Tibial nerve (tissue), 4 donors: ENCODE results near the gene HMGB2. TPM values are rescaled to one million over a fixed set of nuclear protein-coding genes. Genes with fewer than 3 reads are reported as not detected.
A peak's percentile ranks its signal among the peaks of the same experiment; 100 is the strongest.

Experiments used
- DNase-seq, 2 donors: peaks; one replicate each; pipeline ENCODE4 v3.0.0-alpha.2; 2019; ENCODE audit warnings: low spot score in 2 of 2
- H3K27ac ChIP-seq, 4 donors: fragments of 200-600 bp; sonication (generic) in 3 of 4; one replicate each; pipeline ENCODE4 v1.5.1; 2017 to 2019; ENCODE audit warnings: mild to moderate bottlenecking in 1 of 4
- H3K27me3 ChIP-seq, 2 donors: fragments of 200-600 bp; sonication (generic) in 1 of 2; one replicate each; pipeline versions ENCODE4 v1.5.1 to v1.6.0; 2017 to 2019
- H3K36me3 ChIP-seq, 3 donors: fragments of 200-600 bp; sonication (generic); one replicate each; pipeline ENCODE4 v1.5.1; 2018 to 2019
- H3K4me1 ChIP-seq, 4 donors: fragments of 200-600 bp; sonication (generic) in 3 of 4; one replicate each; pipeline ENCODE4 v1.5.1; 2017 to 2019
- H3K4me3 ChIP-seq, 4 donors: fragments of 200-600 bp; sonication (generic) in 3 of 4; one replicate each; pipeline ENCODE4 v1.5.1; 2017 to 2019; ENCODE audit warnings: mild to moderate bottlenecking in 1 of 4, moderate library complexity in 1 of 4
- H3K9me3 ChIP-seq, 4 donors: fragments of 200-600 bp; sonication (generic) in 3 of 4; one replicate each; pipeline ENCODE4 v1.5.1; 2017 to 2019
- EP300 ChIP-seq, 2 donors: sonication (generic); formaldehyde crosslinking; IDR thresholded peaks; one replicate each; pipeline ENCODE4 v1.6.1; 2017; ENCODE audit warnings: antibody characterized with exemption in 2 of 2, mild to moderate bottlenecking in 1 of 2
- POLR2A ChIP-seq, 2 donors: fragments of 450-650 bp; IDR thresholded peaks; one replicate each; pipeline ENCODE4 v1.6.1; 2017; ENCODE audit warnings: antibody characterized with exemption in 2 of 2, mild to moderate bottlenecking in 2 of 2, moderate library complexity in 2 of 2
- WGBS, 2 donors: methylation state at CpG; one replicate each; pipeline ENCODE4 v1.1.5; 2018; 5-methylcytosine and 5-hydroxymethylcytosine counted together
- total RNA-seq, 4 donors: library from RNA; depleted of rRNA; stranded (reverse); fragments of >200 nt; gene quantifications; one replicate each; pipeline ENCODE4 v1.1.0, GENCODE V29; 2016
- TF ChIP-seq, protein P1 (sequence below), 5 experiments: fragments of 200-600 bp in 3 of 5; fragments of 450-650 bp in 2 of 5; sonication (generic) in 3 of 5; IDR thresholded peaks; one replicate each; pipeline ENCODE4 v1.5.1; 2016 to 2019; ENCODE audit warnings: antibody characterized with exemption in 5 of 5, mild to moderate bottlenecking in 3 of 5, moderate library complexity in 2 of 5

Gene HMGB2
- total RNA-seq, 4 donors from 2014 or later, result 63.3 to 83.4 (median 72.4) TPM

DNA sequence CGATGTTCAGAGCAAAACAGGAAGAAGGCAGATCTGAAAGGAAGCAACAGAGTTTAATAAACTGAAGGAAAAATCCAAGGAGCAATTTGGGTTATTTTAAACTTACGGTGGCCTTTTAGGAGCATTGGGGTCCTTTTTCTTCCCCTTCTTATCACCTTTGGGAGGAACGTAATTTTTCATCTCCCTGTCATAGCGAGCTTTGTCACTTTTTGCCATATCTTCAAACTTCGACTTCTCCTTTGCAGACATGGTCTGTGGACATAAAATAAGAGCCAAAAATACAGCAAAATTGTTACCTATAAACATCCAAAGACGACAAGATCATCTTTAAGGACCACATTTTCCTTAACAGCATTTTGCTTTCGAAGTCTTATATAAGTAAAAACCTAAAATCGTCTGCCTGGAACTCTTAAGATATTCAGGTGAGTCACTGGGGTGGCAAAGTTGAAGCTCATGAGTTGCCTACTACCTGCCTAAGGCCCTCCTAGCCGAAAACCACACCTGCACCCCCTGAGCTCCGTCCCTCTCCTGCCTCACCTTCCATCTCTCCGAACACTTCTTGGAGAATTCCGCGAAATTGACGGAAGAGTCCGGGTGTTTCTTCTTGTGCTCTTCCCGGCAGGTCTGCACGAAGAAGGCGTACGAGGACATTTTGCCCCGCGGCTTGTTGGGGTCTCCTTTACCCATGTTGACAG, 1.0 kb downstream of the HMGB2 start:
- no peak for DNase-seq
- Histone ChIP-seq H3K36me3 (peaks cover 0 to 36% (median 0%) of the 10 kb centered on the region in 3 donors), H3K4me1 (peaks cover 0 to 38% (median 9%) of the 10 kb centered on the region in 4 donors), H3K9me3 (no peaks in the 10 kb centered on the region), H3K27ac (peak overlapping the region; percentile 100), H3K27me3 (no peaks in the 10 kb centered on the region), H3K4me3 (peak overlapping the region; percentile 94 to 97 (median 96))
- WGBS, 2 donors, result 6 to 9% methylated on average over 21 of the region's 21 CpGs
- TF ChIP-seq, protein P1, sequence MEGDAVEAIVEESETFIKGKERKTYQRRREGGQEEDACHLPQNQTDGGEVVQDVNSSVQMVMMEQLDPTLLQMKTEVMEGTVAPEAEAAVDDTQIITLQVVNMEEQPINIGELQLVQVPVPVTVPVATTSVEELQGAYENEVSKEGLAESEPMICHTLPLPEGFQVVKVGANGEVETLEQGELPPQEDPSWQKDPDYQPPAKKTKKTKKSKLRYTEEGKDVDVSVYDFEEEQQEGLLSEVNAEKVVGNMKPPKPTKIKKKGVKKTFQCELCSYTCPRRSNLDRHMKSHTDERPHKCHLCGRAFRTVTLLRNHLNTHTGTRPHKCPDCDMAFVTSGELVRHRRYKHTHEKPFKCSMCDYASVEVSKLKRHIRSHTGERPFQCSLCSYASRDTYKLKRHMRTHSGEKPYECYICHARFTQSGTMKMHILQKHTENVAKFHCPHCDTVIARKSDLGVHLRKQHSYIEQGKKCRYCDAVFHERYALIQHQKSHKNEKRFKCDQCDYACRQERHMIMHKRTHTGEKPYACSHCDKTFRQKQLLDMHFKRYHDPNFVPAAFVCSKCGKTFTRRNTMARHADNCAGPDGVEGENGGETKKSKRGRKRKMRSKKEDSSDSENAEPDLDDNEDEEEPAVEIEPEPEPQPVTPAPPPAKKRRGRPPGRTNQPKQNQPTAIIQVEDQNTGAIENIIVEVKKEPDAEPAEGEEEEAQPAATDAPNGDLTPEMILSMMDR (IDR thresholded peaks at IDR 0.05), result no peak
- TF ChIP-seq EP300 (IDR thresholded peaks at IDR 0.05), result no peak
- no peak for TF ChIP-seq POLR2A (IDR thresholded peaks at IDR 0.05)

DNA sequence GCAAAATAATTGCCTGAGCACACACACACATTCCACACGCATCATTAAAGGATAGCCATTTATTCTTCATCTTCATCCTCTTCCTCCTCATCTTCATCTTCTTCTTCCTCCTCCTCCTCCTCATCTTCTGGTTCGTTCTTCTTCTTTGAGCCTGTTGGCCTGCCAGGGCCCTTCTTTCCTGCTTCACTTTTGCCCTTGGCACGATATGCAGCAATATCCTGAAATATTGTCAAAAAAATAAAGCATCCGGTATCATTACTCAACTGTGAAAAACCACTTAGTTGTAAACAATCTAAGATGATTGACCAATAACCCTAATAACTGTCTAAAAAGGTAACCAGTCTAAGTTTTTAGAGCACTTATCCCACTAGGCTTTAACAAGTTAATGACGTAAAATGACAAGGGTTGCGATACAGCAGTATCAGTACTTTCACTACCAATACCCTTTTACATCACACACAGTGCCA, 2.1 kb downstream of the HMGB2 start:
- TF ChIP-seq, protein P1 (IDR thresholded peaks at IDR 0.05), result no peak
- TF ChIP-seq POLR2A (IDR thresholded peaks at IDR 0.05) (no peak), EP300 (IDR thresholded peaks at IDR 0.05) (no peak)
- Histone ChIP-seq H3K4me1 (peaks cover 0 to 38% (median 9%) of the 10 kb centered on the region in 4 donors), H3K9me3 (no peaks in the 10 kb centered on the region), H3K27ac (peak overlapping the region; percentile 100), H3K4me3 (peak overlapping the region; percentile 94 to 97 (median 96)), H3K36me3 (peaks cover 0 to 46% (median 0%) of the 10 kb centered on the region in 3 donors), H3K27me3 (no peaks in the 10 kb centered on the region)
- WGBS, 2 donors, result 22 to 27% methylated on average over 6 of the region's 6 CpGs
- no peak for DNase-seq

- whole genome bisulfite sequencing, 2 donors, result 90 to 93% methylated on average over 2 of the region's 2 CpGs
- peak overlapping the region in 1 of 4 donors; percentile 22 for H3K27ac ChIP-seq
Observed at GRCh38 chr4:173330590-173330989, 3.6 kb downstream of the HMGB2 start.

DNA sequence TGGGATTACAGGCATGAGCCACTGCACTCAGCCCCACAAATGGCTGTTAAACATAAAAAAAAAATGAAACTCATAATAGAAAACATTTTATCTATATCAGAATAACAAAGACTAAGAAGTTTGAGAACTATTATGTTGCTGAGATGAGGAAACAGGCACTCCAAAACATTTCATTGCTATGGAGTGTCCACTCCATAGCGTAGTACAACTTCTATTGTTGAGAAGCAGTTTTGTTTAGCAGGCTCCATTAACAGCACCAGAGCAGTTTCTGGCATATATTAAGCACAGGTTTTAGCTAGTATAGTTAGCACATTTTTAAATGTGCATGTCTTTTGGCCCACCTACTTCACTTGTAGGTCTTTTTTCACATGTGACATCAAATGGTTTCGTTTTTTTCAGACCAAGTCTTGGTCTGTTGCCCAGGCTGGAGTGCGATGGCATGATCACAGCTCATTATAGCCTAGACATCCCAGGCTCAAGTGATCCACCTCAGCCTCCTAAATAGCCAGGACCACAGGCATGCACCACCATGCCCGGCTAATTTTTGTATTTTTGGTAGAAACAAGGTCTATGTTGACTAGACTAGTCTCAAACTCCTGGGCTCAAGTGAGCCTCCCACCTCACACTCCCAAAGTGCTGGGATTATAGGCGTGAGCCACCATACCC, 5.8 kb downstream of the HMGB2 start:
- TF ChIP-seq EP300 (IDR thresholded peaks at IDR 0.05), result no peak
- TF ChIP-seq, protein P1 (IDR thresholded peaks at IDR 0.05), result no peak
- no peak for TF ChIP-seq POLR2A (IDR thresholded peaks at IDR 0.05)
- Histone ChIP-seq H3K36me3 (peaks cover 0 to 65% (median 0%) of the 10 kb centered on the region in 3 donors), H3K4me3 (no peak overlapping the region), H3K27ac (no peak overlapping the region), H3K27me3 (no peaks in the 10 kb centered on the region), H3K4me1 (peaks cover 0 to 32% (median 9%) of the 10 kb centered on the region in 4 donors), H3K9me3 (no peaks in the 10 kb centered on the region)
- DNase-seq, result no peak
- WGBS, 2 donors, result 90 to 96% methylated on average over 5 of the region's 5 CpGs

More at GRCh38 chr4:173330590-173330989, 3.6 kb downstream of the HMGB2 start:
- H3K27me3 ChIP-seq, result no peaks in the 10 kb centered on the region
- no peak overlapping the region for H3K4me3 ChIP-seq
- H3K4me1 ChIP-seq, result peaks cover 0 to 37% (median 9%) of the 10 kb centered on the region in 4 donors
- no peak for TF ChIP-seq EP300 (IDR thresholded peaks at IDR 0.05)
- TF ChIP-seq, protein P1 (IDR thresholded peaks at IDR 0.05), result no peak
- no peak for TF ChIP-seq POLR2A (IDR thresholded peaks at IDR 0.05)
- no peak for DNase-seq
- H3K9me3 ChIP-seq, result no peaks in the 10 kb centered on the region
- peaks cover 0 to 59% (median 0%) of the 10 kb centered on the region in 3 donors for H3K36me3 ChIP-seq
